Astrocyte (in vitro differentiated cells and primary cell): Measurements from ENCODE around the gene ATG13.

Source experiments
- EZH2 ChIP-seq: IDR thresholded peaks from 2 replicates; pipeline ENCODE4 v1.6.1; 2012; ENCODE audit warnings: mild to moderate bottlenecking, low read length, inconsistent platforms; ENCODE audit not compliant: insufficient read depth
- TF ChIP-seq, protein P1 (sequence below): IDR thresholded peaks from 2 replicates; pipeline ENCODE4 v1.5.1; 2011; ENCODE audit warnings: low read depth, mild to moderate bottlenecking, inconsistent platforms, low read length, moderate library complexity; ENCODE audit not compliant: insufficient read depth

DNA sequence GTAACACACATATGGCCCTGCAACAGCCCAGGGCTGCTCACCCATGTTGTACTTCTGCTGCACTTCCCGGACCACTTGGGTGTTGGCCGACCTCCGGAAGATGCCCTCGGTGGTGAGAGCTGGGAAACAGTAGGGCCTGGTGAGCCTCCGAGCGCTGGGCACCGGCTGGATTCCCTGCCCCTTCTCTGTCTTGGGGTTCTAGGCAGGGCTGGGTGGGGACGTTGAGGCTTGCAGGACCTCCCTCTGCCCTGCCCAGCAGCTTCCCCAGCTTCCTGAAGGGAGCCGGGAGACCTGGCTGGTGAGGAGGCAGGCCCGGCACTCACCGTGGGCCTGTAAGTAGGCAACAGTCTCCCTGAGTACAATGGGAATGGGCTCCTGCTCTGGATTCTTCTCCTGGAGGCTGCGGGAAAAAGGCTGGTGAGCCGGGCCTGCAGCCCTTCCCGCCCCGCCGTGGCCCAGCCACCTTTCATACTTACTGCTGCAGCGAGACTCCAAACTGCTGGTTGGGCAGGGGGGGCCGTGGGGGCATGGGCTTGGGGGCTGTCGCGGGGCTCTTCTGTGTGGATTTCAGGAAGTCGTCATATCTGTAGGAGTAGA lies 62.9 kb downstream of the ATG13 start:
- TF ChIP-seq, protein P1, sequence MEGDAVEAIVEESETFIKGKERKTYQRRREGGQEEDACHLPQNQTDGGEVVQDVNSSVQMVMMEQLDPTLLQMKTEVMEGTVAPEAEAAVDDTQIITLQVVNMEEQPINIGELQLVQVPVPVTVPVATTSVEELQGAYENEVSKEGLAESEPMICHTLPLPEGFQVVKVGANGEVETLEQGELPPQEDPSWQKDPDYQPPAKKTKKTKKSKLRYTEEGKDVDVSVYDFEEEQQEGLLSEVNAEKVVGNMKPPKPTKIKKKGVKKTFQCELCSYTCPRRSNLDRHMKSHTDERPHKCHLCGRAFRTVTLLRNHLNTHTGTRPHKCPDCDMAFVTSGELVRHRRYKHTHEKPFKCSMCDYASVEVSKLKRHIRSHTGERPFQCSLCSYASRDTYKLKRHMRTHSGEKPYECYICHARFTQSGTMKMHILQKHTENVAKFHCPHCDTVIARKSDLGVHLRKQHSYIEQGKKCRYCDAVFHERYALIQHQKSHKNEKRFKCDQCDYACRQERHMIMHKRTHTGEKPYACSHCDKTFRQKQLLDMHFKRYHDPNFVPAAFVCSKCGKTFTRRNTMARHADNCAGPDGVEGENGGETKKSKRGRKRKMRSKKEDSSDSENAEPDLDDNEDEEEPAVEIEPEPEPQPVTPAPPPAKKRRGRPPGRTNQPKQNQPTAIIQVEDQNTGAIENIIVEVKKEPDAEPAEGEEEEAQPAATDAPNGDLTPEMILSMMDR, result no peak
- TF ChIP-seq EZH2, result no peak
